Stimulated activated CD8-positive, alpha-beta memory T cell treated with anti-CD3 and anti-CD28 coated beads, Interleukin-7, amount 100 ng/mL, for 48 hours (primary cell): ENCODE measurements around the gene C13orf46.

Source experiments
- DNase-seq, 2 donors: peaks; one replicate each; pipeline ENCODE4 v3.0.0-alpha.2; 2020; ENCODE audit warnings: low read depth in 1 of 2; ENCODE audit errors: extremely low read depth in 1 of 2

The C13orf46 gene

GRCh38 chr13:113958373-113958772 is 15.5 kb downstream of the C13orf46 start:
- no peak for DNase-seq

- DNase-seq: no peak
These were observed 17.3 kb downstream of the C13orf46 start for GRCh38 chr13:113956571-113956970.

- no peak for DNase-seq
These were observed 18.2 kb downstream of the C13orf46 start for GRCh38 chr13:113955691-113956090.

GRCh38 chr13:113955235-113955634 is 18.6 kb downstream of the C13orf46 start:
- no peak for DNase-seq

- DNase-seq: no peak
These were observed 19.6 kb downstream of the C13orf46 start for GRCh38 chr13:113954046-113954835.

DNA sequence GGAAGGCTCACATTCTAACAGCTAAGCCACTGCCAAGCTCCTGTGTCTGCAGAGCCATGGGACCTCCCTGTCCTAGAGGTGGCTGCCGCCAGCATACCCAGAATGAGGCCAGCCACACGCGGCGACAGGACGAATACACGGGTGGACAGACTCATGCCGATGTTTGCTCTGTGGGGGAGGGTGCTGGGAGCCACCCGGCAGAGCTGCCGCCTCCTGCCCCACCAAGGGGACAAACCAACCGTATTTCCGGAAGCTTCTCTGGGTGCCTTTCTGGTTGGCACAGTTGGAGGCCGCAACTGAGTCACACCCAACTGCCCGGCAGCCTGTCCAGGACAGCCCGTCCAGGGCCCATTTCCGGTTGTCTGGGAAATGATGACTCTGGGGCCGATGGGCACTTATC is 20.3 kb downstream of the C13orf46 start:
- no peak for DNase-seq

DNA sequence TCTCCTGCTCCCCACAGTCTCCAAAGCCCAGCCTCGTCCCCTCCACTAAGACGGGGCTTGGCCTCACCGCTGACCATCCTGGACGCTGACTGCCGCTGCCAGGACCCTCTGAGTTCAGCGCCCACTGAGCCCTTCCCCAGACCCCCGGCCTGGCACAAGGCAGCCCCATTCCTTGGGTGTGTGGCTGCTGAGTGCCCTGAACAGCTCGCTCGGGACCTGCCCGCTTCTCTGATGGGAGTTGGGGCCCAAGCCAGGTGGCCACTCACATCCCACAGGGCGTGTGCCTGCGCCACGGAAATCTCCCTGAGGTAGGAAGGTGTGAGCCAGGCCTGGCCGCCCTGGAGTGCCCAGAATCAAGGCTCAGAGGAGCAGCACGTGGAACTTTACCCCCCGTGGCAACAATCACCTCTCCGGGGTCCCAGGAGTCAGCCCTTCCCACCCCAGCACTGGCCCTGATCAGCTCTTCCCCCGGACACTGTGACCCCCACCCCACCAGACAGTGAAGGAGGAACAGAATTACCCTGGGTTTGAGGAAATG is 20.8 kb downstream of the C13orf46 start:
- no peak for DNase-seq

- DNase-seq: no peak
These were observed 21.5 kb downstream of the C13orf46 start for GRCh38 chr13:113952151-113952982.

DNA sequence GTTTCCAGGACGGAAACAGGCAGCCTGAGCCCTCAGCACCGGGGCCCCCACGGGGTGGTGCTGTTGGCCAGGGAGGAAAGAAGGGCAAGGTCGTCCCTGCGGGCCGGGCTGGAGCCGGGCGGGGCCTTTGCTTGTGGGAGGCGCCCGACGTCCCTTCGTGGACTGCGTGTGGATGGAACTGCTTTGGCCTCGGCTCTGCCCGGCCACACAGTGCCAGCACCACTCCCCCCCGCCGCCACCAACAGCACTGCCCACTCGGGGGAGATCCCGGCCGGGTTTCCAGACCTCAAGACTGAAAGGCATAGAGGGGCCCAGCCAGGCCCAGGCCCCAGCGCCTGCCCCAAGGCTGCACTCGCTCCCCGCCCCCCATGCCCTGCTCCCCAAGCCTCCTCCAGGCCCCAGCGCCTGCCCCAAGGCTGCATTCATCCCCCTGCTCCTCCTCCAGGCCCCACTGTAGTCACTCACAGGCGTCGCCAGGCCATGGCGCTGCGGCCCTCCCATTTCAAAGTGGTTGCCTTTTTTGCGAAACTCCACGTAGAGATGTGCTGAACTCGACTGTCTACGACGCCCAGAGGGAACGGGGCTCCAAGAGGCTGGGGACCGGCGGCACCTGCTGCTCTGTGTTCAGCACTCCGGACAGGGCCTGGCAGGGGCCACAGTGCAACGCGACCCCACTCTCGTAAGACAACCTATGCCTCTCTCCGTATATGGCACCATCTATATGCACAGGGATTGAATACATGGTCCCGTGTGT is 22.5 kb downstream of the C13orf46 start:
- DNase-seq: peak; percentile 22 to 26

DNA sequence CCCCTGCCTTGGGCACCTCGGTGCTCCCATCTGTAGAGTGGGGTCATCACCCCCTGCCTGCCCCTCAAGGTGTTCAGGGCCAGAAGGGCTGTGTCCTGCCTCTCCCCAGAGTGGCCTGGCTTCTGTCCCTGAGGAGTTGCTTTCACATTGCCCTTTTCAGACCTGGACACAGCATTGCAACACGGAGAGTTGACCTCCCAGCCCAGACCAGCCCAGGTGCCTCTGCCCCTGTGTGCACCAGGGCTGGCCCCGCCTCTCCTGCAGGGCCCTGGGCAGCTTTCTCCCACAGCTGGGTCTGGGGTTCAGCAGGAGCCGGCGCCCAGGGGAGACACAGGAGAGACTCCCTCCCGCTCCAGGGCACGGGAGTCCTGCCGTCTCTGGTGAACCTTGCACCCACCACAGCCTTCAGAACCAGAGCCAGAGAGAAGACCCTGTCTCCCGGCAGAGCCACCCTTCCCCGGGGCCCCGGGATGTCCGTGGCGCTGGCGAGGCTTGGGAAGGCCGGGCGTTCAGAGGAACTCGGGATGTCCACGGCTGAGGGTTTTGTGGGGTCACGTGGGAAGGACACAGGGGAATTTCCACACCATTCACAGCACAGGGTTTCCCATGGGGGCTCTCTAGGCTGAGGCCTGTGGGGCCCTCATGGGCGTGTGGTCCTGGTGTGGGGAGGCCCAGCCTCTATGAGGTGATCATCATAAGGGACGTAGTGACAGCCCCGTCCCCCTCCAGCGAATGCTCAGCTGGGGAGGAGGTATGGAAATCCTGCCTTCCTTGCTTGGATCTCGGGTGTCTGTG is 23.2 kb downstream of the C13orf46 start:
- no peak for DNase-seq

- no peak for DNase-seq
These were observed 24.3 kb downstream of the C13orf46 start for GRCh38 chr13:113949546-113949945.

GRCh38 chr13:113948034-113948742 is 25.7 kb downstream of the C13orf46 start:
- DNase-seq: no peak

DNA sequence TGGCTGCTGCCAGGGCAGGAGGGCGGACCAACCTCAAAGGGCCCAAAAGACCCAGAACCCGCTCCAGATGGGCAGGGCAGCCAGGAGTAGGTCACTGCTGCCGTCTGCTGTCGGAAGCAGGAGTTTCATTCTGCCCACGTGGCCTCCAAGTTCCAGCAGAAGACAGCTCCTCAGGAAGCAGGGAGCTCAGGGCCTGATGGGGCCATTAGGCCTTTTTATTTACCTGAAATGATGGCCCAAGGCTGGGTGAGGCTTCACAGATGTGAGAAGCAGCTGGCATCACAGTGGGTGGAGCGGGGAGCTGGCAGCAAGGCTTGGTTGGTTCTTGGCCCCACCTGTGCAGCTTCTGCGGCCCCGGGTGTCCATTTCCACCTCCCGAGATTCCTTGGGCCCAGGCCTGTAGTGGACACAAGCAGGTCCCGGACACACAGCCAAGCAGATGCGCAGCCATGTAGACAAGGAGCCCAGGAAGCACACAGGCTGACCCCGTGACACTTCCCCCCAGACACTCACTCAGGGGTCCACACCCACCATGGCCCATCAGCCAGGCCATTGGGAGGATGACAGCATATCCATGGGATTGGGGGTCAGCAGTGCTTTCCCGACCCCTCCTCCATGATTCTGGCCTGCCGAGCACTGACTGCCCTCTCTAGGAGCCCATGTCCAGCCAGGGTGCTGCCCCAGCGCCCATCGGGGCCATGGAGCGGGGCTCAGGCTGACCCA is 26.4 kb downstream of the C13orf46 start:
- DNase-seq: no peak

DNA sequence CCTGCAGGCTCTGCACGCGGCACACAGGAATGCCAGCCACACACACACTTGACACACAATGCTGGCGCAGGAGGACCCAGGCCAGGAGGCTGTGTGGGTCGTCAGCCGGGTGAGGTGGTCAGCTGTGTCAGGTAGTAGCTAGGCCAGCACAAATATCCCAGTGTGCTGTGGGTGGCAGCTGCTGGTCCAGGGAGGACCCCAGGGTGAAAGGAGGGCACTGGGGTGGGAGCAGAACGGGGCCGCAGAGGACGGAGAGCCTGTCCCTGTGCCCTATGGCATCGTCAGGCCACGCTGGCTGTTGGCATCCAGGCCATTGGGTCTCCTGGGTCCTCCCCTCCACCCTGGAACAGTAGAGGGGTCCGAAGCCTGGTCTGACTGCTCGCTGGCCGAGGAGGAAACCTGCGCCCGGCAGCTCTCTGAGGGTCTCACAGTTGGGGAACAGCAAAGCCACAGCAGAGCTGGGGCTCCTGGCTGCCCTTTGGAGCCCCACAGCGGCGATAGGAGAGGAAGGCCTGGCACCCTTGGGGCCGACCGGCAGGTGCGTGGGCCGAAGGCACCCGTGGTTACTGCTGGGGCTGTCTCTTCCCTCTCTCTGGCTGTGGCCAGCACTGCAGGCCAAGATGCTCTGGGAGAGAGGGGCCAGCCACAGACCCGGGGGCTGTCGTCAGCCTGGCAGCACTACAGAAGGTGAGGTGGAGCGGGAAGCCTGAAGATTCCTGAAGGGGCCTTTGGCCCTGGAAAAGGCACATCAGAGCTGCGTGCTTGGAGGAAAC is 27.3 kb downstream of the C13orf46 start:
- no peak for DNase-seq

DNA sequence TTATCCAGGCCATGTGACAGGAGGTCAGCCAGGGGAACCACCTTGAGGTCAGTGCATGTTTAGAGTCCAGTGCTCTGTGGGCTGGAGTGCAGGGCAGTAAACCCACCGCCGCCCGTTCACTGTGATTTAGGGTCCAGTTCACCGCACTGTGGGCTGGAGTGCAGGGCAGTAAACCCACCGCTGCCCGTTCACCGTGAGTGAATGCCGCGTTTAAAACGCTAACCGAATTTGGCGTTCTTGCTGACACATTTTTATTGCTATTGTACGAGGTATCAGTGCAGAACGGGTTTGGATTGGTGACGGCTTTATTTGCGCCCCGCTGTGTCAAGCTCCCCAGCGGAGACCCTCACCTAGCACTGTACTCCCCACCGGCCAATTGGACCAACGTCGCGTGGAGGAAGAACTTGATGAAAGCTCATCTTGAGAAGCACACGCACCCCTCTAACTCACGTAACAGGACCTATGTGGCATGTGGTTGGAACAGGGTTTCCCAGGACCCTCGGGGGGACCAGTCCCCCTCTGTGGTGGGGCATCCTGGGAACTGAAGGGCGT is 27.9 kb downstream of the C13orf46 start:
- no peak for DNase-seq

DNA sequence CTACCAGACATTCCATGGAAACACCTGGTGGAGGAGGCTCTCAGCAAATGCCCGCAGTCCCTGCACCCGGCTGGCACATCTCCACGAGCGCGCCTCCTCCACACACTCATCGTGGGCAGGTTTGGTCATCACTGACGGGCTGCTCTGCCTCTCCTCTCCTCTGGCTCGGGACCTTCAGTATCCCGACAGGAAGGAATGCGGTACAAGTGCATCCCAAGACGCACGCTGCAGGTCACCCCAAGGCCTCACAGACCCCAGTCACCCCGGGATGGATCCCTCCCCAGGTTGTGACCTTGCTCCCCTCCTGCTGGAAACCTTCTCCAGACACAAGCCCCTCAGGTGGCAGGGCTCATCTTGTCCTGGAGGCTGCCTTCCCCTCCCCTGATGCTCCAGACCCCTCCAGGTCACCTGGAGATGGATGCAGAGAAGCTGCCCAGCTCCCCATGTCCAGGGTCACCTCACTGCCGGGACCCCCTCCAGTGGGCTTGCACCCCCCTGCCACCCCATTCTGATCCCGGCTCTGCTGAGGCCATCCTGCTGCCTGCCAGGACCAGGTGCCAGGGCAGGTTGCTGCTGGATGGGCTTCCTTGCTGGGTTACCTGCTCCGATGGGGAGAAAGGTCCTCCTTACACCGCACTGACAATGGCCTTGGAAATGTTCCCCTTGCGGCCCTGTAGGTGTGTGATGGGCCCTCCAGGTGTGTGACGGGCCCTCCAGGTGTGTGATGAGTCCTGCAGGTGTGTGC is 29.9 kb downstream of the C13orf46 start:
- no peak for DNase-seq

DNA sequence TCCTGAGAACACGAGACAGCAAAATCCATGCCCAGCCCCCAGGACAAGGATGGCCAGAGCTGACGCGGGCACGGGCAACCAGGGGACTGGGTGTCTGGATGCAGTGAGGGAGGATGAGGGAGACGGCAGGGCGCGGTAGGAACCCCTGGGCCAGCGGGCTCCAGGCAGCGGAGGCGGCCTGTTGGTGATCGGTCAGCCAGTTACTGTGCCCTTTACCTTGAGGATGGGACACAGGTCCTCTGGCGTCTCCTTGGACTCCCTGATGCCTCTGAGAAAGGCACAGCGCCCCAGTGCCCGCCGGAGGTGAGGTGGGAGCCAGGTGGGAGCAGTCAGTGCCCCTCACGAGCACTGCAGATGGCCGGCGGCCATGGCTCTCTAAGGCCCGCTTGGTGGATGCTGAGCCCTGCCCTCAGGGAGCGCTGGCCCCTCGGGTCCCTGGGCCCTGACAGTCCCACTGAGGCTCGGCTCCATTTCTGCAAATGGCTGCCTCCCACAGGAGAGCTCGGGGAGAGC is 31.2 kb downstream of the C13orf46 start:
- DNase-seq: no peak
